Measurements from ENCODE around the gene TBPL2.
A peak's percentile ranks its signal among the peaks of the same experiment; 100 is the strongest.
"Not testable (repeated sequence)": the region's sequence is repeated elsewhere in the genome, so short reads cannot be mapped to it uniquely, and the experiment has no call there.

Gene TBPL2

DNA sequence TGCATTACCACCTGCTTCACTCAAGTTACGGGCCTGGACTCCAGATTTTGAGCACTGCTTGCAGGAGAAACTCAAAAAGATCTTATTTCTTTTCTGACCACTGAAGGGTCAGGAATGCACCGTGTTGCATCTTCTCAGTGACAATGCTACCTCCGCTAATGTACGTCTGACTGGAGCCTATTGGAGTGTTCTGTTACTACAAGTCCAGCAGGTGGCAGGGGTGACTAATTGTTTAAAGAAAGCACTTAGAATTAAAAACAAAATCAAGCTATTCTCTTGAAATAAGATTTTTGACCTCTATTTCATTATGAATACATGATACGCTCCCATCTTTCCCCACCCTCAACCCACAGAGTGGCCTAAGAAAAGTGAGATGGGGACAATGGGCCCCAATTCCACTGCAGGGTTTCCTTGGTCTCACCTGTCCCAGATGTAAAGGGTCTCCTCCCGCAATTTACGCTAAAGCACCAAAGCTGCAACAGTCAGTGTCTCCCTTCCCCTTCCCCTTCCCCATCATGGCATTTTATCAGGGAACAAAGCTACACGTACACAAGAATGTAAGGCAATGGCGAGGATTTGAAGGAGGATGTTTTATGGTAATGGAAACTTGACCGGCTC lies 2.2 kb downstream of the TBPL2 start:
- DNase-seq: peak; percentile 51

DNA sequence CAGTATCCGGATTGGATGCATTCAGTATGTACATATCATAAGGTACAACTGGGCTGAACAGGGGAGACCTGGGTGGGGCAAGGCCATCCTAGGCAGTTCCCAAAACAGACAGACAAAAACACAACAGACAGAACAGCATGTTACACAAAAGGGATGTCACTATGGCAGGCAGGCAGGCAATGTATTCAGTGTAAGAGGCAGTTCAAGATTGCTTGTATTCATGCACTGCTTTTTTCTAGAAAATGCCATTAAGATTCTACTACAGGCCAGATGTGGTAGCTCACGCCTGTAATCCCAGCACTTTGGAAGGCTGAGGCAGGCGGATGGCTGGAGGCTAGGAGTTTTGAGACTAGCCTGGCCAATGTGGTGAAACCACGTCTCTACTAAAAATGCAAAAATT lies 3.5 kb downstream of the TBPL2 start:
- DNase-seq: no peak

DNA sequence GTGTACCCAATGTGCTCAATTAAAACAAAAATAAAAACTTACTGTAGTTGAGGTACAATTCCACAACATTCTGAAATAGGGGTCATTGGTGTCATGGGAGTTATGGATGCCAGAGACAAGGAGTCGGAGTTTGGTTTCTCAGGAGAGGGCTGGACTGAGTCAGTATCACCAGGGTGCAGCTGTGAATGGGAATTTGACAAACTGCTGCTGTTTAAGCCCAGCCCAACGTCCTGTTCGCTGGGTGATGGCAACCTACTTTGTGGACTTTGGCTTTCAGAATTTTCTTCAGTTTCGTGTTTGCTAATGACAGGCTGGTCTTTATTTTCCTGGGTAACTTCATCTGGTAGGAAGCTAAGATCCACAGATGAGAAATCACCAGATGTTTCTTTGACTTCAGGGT lies 3.9 kb downstream of the TBPL2 start:
- DNase-seq: no peak

DNA sequence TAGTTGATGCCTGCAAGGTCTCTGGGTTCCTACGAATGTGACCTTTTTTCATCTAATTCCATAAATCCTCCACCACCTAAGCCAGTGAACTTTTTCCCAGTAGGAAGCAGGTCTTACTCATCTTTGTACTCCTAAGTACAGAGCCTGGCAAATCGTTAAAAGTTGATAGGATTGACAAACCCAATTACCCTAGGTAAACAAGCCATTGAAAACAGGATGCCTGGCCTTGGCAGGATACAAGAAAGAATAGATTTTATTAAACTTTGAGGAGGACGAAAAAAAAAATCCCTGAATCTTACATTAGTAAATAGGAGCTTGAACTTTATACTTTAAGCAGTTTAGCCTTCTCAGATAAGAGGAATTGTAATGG lies 5.6 kb downstream of the TBPL2 start:
- no peak for DNase-seq

DNA sequence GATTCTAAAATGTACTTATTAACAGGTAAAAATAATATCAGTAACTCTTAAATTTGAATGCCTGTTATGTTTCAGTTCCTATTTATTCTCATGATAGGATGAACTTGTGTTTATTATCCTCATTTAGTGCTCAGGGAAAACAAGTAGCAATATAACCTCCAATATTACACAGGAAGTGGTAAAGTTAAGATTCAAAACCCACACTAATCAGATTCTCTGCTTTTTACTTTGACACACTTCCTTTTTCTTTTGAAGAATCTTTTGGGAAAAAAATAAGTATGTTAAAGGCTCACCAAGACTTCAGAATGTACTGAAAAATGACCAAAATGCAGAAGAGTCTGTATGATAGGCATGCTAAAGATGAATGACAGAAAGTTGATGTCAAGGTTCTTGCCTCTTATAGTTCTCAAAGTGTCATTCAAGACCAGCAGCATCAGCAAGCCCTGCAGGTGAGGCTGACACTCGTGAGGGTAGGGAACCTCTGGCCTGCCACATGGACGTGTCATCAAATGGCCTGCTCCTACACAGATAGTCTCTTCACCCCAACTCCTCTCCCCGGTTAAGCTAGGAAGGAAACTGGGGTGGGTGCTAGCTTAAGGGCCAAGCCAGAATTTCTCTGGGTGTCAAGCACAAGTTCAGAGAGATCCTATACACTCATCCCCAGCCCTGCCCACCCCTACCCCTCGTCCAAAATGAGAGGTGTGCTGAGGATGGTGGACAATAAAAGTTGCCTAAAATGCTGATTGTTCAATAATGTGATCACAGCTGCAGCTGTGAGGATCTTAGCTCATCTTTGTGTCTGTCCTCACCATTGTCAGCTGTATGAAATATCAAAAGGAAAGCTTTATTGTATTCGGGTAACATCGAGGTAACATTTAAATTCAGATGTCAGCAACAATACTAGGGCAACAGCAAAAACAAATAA lies 6.3 kb downstream of the TBPL2 start:
- no peak for DNase-seq

DNA sequence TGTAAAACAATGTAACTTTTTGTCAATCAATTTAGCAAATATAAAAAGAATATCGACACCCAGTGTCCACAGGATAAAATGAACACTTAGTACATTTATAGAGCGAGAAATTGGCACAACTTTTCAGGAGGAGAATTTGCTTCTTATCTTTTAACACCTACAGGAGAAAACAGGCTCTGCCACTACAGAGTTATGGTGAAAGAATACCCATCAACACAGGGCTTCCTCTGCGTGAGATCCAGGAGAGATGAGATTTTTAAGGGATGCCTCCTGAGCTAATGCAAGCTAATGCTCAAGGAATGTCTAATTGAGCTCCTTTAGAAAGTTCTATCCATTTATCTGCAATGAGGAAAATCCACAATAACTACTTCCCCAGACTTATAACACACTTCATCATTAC lies 7.8 kb downstream of the TBPL2 start:
- no peak for DNase-seq

DNA sequence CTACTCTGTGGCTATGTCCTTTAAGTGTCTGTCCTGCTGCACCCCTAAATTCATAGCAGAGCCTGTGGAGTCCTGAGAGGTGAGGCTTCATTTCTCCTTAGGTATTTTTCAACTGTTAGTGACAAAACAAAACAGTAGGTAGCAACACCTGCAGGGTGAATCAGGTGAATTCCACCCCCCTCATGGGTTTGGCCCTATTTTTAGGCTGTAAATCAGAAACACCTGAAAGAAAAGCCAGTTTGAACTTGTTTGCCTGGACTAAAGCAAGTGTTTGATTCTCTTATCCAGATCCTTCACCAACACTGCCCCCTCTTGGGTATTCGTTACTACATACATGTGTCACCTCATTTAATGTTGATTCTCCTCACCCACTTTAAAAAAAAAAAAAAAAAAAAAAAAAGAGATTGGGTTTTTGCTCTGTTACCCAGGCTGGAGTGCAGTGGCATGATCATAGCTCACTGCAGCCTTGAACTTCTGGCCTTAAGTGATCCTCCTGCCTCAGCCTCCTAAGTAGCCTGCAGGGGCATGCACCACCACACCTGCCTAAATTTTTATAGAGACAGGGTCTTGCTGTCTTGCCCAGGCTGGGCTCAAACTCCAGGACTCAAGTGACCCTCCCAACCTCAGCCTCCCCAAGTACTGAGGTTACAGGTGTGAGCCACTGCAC lies 10.3 kb downstream of the TBPL2 start:
- peak; percentile 77 for DNase-seq

DNA sequence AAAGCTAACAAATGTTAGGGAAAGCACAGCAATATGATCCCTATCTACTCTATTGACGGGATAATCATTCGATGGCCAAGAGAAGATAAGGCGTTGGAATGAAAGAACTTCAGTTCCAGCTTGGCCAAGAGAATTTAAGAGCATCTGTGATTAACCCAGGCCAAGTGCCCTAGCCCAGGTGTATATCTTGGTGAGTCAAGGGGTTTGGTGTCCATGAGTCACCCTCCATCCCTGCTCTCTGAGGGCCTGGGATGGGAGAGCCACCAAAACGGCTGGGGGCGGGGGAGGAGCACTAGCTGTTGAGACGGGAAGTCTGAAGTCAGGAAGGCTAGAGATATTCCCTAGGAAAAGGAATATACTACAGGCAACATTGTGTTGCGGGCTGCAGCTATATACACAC lies 13.0 kb downstream of the TBPL2 start:
- no peak for DNase-seq

DNA sequence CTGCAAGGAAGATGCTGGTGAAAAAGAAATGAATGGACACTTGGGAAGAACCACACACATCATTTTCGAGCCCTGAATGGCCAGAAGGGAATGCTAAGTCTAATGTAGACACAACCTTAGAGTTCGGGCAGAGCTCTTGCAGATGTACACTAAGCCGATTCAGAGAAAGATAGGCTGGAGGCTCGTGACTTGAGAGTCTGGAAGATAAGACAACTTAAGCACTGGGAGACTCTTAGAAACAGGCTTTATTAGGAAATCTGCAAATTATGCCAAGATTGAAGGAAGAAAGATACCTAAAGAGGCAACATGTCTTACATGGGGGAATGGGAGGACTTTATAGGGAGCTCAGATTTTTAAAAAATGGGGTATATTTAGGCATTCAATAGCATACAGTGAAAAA lies 13.5 kb downstream of the TBPL2 start:
- DNase-seq: no peak

DNA sequence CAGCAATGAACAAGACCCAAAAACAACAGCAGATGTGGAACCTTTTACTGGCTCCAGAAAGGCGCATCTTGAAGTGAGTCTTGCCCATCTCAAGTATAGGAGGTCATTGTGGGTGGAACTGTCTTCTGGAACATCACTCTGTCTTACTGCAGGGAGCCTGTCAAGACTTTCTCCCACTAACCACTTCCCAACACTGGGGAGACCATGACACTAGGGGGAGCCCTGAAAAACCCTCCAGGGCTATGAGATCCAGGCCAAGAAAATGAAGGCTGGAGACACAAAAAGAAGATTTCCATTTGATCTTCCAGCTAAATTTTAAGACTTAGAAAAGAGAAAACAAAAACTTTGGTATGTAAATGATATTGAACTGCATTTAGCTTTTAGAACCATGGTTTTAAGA lies 15.3 kb downstream of the TBPL2 start:
- no peak for DNase-seq

DNA sequence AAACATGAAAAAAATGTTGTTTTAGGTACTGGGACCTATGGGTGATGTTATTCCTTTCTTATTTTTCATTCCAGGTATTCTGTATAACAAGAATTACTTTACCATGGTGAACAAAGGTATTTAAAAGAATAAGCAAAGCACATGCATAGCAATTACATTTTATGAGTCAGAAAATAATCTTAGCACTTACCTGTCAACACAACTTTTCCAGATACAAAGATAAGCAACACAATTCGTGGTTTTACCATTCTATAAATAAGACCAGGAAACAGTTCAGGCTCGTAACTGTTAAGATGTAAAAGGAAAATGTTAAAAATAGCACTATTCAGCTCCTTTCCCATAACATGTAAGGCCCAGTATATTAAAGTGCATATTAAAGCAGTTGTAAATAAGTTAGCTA lies 16.4 kb downstream of the TBPL2 start:
- no peak for DNase-seq

DNA sequence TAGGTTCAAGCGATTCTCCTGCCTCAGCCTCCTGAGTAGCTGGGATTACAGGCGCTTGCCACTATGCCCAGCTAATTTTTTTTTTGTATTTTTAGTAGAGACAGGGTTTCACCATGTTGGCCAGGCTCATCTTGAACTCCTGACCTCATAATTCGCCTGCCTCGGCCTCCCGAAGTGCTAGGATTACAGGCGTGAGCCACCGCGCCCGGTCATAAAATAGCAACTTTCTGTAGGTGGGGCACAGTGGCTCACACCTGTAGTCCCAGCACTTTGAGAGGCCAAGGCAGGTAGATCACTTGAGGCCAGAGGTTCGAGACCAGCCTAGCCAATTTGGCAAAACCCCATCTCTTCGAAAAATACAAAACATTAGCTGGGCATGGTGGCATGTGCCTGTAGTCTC lies 18.1 kb downstream of the TBPL2 start:
- DNase-seq: not testable (repeated sequence)

DNA sequence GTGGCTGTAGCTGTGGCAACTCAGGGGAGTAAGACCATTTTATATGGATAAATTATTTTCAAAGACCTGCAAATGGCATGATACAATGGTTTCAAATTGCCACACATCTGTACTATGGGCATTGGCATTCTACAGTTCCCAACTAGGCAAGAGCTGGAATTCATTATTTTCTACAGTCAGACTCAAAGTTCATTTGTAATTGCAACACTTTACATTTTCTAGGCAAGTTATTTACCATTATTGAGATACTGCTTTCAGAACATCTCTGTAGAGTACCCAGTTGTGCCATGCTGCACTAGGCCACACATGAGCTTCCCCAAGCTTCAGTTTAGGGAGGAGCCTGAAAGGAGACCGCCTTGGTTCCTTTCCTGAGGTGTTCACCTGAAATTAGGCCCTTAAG lies 20.8 kb downstream of the TBPL2 start:
- no peak for DNase-seq

DNA sequence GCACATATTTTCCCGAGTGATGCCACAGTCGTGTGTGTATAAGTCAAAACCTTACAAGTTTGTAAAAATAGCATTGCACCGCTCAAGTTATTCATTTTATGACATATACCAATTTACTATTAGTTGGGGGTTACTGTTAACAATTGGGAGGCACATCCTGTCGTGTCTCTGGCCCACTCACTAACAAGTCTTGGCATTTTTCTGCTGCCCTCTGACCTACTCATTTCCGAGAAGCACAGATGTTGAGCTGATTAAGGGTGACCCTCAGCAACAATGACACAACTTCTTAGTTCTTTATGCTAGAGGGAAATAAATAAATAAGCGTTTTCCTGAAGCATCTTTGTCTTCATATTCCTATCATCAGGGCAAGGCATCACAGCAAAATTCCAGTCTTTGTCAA lies 22.0 kb downstream of the TBPL2 start:
- DNase-seq: no peak

DNA sequence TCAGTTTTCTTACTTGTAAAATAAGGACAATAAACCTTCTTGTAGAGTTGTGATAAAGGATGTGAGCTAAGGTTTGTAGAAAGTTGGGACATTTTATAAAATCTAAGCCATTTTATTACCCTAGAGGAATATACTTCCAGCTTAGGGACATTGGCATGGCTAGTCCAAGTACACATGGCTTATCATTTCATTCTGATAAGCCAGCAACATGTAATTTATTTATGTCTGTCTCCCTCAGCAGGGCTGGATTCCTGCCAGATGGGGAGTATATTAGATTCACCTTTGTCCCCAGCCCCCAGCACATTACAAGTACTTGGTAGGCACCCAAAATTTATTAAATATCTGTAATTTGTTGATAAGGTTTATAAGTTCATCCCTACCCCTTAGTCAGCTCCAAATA lies 22.5 kb downstream of the TBPL2 start:
- no peak for DNase-seq

DNA sequence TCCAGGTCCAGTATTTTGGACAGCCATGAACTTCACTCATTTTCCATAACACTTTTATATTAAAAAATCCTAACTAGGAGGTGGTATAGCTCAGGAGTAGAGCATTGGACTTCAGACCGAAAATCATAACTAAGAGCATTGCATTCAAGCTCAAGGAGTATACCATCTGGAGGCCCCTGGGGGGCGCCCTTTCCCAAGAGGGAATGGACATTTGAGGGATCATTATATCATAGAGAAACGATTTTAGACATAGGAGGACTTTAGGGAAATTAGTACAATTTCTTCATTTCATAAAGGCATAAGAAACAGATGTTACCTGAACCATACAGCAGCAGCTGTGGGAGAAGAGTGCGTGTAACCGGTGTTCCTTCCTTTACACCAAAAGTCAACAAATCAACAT lies 23.6 kb downstream of the TBPL2 start:
- DNase-seq: peak; percentile 75

DNA sequence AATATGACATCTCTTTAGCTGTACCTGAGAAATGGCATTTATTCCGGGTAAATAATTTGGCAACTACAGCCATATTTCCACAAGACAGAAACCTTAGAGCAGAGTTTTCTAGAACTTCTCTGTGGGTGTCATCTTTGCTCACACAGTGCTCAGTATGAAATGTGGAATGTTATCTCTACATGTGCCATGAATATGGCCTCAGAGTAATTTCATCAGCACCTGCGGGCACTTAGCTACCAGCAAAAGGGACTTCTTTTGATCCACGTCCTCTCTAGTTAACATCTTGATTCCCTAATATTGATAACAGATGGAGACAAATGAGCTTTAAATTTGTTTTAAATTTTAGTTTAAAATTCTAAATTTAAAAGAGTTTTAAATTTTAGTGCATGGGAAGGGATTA lies 25.9 kb downstream of the TBPL2 start:
- DNase-seq: no peak

DNA sequence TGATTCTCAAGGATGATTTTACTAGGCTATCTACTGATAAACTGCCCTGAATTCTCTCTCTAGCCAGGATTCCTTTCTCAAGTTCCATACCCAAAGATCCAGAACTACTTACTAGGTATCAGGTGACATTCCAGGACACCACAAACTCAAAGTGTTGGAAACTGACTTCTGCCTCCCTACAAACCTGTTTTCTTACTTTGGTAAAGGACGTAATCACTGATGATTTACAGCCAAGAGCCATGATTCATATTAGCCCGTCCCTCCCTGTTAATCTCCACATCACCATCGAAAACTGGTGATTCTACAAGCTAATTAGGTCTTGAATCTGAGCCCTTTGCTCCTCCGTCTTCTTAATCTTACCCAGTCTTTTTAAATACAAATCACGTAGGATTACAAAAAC lies 27.7 kb downstream of the TBPL2 start:
- DNase-seq: no peak

DNA sequence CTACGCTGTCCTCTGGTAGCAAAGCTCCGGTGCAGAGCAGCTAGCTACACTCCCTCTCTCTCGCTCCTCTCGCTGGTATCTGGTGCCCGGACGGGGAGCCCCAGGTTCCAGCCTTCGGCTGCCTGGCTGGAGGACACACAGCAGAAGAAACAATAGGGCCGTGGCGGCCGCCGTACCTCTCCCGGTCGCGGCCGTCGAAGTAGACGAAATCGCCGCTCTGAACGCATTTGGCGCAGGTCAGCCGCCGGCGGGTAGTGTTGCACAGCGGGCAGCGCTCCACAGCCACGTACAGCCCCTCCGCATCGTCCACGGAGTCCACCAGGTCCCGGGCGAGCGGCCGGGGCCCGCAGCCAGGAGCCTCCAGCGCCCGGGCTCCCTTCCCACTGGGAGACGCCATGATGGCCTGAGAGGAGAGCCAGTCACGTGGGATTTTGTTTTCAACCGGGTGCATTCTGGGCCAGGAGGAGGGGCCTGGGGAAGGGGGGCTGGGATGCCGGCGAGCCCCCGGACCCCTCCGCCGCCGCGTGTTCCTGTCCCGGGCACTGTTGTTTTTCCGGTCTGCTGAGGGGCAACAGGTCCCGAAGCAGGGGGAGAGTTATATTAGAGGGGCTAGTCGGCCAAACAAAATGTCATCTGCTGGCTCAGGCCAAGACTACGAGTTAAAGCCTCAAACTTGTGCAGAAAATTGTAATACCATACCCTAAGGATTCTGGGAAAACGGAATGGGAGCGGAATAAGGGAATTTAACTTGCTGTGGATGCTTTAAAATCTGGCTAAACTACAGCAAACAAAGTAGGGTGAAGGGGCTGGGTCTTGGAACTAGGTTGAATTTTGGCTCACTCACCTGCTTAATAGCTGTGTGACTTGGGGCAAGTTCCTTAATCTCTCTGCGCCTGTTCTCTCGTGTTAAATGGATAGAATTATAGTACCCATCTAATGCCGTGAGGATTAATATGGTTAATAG lies 28.7 kb downstream of the TBPL2 start, which contains the start of gene ATG14:
Gene ATG14, minus strand, starts transcription at position 405 of the 964 bp plus-strand sequence. Its CDS starts 8 bp downstream, at position 397.
- DNase-seq: peak; percentile 80

DNA sequence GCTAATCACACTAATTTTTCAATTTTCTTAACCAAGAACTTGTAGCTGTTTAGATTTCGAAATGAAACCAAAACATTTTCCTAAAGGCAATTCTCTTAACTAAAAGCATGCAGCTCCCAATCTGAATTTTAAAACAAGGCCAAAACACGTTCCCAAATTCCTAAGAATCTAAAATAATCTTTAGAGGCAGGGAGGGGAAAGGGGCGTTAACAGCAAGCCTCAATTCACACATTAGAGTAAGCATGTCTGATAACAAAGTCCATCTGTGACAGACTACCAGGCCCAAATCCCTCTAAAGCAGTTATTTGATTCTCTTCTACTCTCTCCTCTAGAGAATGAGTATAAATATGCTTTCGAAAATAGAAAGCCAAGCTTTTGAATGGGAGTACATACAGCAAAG lies 29.5 kb downstream of the TBPL2 start:
- no peak for DNase-seq

DNA sequence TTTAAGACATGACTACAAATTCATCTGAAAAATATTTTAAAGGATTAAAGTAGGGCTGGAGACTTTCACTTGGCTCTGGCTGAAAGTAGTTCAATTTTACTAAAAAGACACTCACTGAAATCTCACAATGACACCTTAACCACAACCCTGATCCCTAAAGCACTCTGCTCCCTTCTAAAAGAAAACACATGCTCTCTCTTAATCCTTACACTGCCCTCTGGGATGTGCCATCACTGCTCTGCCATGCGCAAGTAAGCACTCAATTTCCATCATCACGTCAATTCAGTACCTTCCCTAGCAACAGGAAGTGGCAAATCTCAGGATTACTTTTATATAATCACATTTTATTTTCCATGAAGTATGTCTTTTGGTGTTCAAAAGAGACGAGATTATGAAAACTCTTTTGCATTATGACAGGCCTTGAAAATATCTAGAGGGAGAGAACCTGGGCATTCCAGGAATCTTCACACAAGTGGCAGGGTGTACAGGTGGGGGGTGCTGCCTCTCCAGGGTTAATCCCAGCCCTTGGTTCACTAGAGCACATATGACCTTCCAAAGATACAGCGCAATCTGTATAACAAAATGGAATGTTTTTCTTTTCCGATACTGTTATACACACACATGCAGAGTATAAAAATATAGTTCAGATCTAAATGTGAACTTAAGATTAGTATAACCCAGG lies 36.1 kb downstream of the TBPL2 start:
- DNase-seq: no peak

DNA sequence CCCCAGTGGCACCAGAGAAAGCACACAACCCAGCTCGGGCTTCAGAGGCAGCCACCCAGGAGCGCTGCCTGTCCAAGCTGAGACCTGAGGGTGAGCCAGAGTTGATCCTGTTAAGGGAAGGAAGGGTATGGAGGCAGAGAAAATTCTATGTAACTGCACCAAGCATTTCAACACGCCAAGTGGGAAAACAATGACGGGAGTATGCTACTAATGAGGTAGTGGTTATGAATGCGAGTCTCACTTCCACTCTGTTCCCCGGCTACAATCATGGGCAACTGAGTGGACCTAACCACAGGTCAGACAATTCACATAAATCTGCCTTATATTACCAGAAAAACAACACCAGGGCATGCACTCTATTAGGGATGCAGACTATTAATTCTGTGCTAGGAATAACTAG lies 38.7 kb downstream of the TBPL2 start:
- DNase-seq: no peak

Measured in OCI-M1 (cell line).